BLaER1 (cell line): ENCODE measurements around the gene LUC7L.
"Not testable (repeated sequence)": the region's sequence is repeated elsewhere in the genome, so short reads cannot be mapped to it uniquely, and the experiment has no call there.

Experiments used
- H3K27ac ChIP-seq: shearing (Covaris generic); formaldehyde crosslinking; 2 replicates; pipeline ENCODE4 v1.8.1; 2022
- H3K27me3 ChIP-seq: shearing (Covaris generic); formaldehyde crosslinking; 2 replicates; pipeline ENCODE4 v1.8.1; 2022
- H3K36me3 ChIP-seq: shearing (Covaris generic); formaldehyde crosslinking; 2 replicates; pipeline ENCODE4 v1.8.1; 2022
- H3K4me1 ChIP-seq: shearing (Covaris generic); formaldehyde crosslinking; 2 replicates; pipeline ENCODE4 v1.8.1; 2022
- H3K4me2 ChIP-seq: shearing (Covaris generic); formaldehyde crosslinking; 2 replicates; pipeline ENCODE4 v1.8.1; 2022
- H3K4me3 ChIP-seq: shearing (Covaris generic); formaldehyde crosslinking; 2 replicates; pipeline ENCODE4 v1.8.1; 2022
- H3K9ac ChIP-seq: shearing (Covaris generic); formaldehyde crosslinking; 2 replicates; pipeline ENCODE4 v1.8.1; 2022
- H3K9me3 ChIP-seq: shearing (Covaris generic); formaldehyde crosslinking; 2 replicates; pipeline ENCODE4 v1.8.1; 2022
- H4K20me1 ChIP-seq: shearing (Covaris generic); formaldehyde crosslinking; 2 replicates; pipeline ENCODE4 v1.8.1; 2022
- Cebpa-rat ChIP-seq: shearing (Covaris generic); IDR thresholded peaks from 2 replicates; pipeline ENCODE4 v1.8.1; 2022

The LUC7L gene

GRCh38 chr16:234468-235305 lies 5.4 kb upstream of the LUC7L start, which contains the start of gene FAM234A:
Gene FAM234A, plus strand, starts transcription at chr16:234821. Its CDS starts 19,593 bp downstream, at chr16:254414.
- Histone ChIP-seq H3K4me3 (peak within 1 kb of the TSS; percentile 87), H3K9me3 (no peaks in the 10 kb centered on the region), H3K9ac (peak within 1 kb of the TSS; percentile 87), H3K27me3 (no peaks in the 10 kb centered on the region), H3K4me1 (peaks cover 40% of the 10 kb centered on the region), H3K27ac (peak within 1 kb of the TSS; percentile 88), H3K36me3 (peaks cover 4% of the 10 kb centered on the region; the same call in 1 of the 2 replicates), H4K20me1 (peaks cover 14% of the 10 kb centered on the region; the same call in 1 of the 2 replicates), H3K4me2 (peak within 1 kb of the TSS; percentile 99)
- TF ChIP-seq Cebpa-rat: peak; percentile 72

DNA sequence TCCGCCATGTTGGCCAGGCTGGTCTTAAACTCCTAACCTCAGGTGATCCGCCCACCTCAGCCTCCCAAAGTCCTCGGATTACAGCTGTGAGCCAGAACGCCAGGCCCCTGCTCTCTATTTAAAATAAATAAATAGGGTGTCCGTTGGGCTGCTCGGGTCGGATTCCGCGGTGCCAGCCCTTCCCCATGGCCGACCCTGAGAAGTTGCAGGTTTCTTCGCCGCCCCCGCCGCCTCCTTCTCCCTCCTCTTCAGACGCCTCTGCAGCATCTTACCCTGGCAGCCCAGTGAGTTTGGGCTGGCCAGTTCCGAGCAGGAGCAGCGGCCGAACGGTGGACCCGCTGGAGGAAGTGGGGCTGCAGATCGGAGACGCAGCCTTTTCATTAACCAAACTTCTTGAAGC lies 1.7 kb upstream of the LUC7L start:
- Histone ChIP-seq H3K4me3 (no peak overlapping the region), H3K27ac (no peak overlapping the region), H3K36me3 (peaks cover 21% of the 10 kb centered on the region), H4K20me1 (peaks cover 40% of the 10 kb centered on the region), H3K4me2 (no peak overlapping the region), H3K4me1 (peaks cover 37% of the 10 kb centered on the region), H3K9me3 (no peaks in the 10 kb centered on the region), H3K9ac (no peak overlapping the region), H3K27me3 (no peaks in the 10 kb centered on the region)
- TF ChIP-seq Cebpa-rat: no peak

- H4K20me1 ChIP-seq: peaks cover 40% of the 10 kb centered on the region
- peaks cover 31% of the 10 kb centered on the region for H3K4me1 ChIP-seq
- H3K4me2 ChIP-seq, H3K4me3 ChIP-seq, H3K27ac ChIP-seq, H3K27me3 ChIP-seq, H3K9me3 ChIP-seq, H3K9ac ChIP-seq: not testable (repeated sequence)
- H3K36me3 ChIP-seq: peaks cover 27% of the 10 kb centered on the region
These were observed 1.1 kb upstream of the LUC7L start for GRCh38 chr16:230351-230750.

- Histone ChIP-seq H3K36me3 (peaks cover 32% of the 10 kb centered on the region), H4K20me1 (peaks cover 42% of the 10 kb centered on the region), H3K4me2 (peak overlapping the region; percentile 91), H3K27me3 (no peaks in the 10 kb centered on the region), H3K9ac (peak overlapping the region; percentile 94; the same call in 1 of the 2 replicates), H3K9me3 (no peaks in the 10 kb centered on the region), H3K27ac (no peak overlapping the region), H3K4me1 (peaks cover 30% of the 10 kb centered on the region), H3K4me3 (peak overlapping the region; percentile 82; the same call in 1 of the 2 replicates)
- TF ChIP-seq Cebpa-rat: no peak
These were observed 557 bp upstream of the LUC7L start for GRCh38 chr16:229731-230281.

GRCh38 chr16:228151-228851 lies 948 bp downstream of the LUC7L start:
- Histone ChIP-seq H3K9me3 (no peaks in the 10 kb centered on the region), H3K36me3 (peaks cover 47% of the 10 kb centered on the region), H3K4me3 (peak overlapping the region; percentile 82), H3K4me2 (peak overlapping the region; percentile 91), H3K4me1 (peaks cover 21% of the 10 kb centered on the region), H3K27me3 (no peaks in the 10 kb centered on the region), H4K20me1 (peaks cover 57% of the 10 kb centered on the region), H3K27ac (peak overlapping the region; percentile 95), H3K9ac (peak overlapping the region; percentile 94)
- TF ChIP-seq Cebpa-rat: no peak

DNA sequence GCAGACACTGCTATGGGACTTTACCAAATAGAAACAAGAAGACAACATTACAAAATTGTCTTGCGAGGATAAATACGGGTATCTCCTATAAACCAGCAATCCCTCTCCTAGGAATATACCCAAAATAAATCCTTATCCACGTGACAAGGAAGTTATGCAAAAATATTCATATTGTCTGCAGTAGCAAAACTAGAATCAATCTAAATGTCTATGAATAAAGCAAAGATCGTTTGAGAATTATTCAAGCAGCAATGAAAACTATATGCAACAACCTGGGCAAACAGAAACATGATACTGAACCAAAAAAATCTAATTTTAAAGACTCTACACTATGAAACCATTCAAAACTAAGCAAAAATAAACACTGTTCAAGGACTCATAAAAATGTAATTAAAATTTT lies 9.2 kb downstream of the LUC7L start:
- Histone ChIP-seq H3K27me3 (no peaks in the 10 kb centered on the region), H4K20me1 (peaks cover 100% of the 10 kb centered on the region), H3K9me3 (no peaks in the 10 kb centered on the region), H3K36me3 (peaks cover 100% of the 10 kb centered on the region), H3K27ac (no peak overlapping the region), H3K9ac (no peak overlapping the region), H3K4me1 (no peaks in the 10 kb centered on the region), H3K4me3 (no peak overlapping the region), H3K4me2 (no peak overlapping the region)
- no peak for TF ChIP-seq Cebpa-rat

DNA sequence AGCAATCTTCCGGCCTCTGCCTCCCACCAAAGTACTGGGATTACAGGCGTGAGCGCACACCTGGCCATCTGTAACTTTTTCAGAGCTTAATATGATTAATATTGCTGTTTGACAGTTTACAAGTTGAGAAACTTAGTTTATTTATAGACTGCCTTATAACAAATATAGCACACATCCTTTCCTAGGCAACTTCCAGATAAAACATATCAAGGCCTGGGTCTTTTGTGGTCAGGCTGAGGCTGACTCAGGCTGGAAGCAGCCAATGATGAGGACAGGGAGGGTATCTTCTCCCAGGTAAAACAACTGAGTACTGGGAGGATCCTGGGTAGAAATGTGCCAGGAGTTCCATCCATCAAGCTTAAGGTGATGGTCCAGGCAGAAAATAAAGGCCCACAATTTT lies 16.2 kb downstream of the LUC7L start:
- peaks cover 100% of the 10 kb centered on the region for H3K36me3 ChIP-seq
- peaks cover 100% of the 10 kb centered on the region for H4K20me1 ChIP-seq
- no peak for TF ChIP-seq Cebpa-rat

GRCh38 chr16:211631-212180 lies 17.5 kb downstream of the LUC7L start:
- H3K4me2 ChIP-seq, H3K4me3 ChIP-seq, H3K4me1 ChIP-seq, H3K9ac ChIP-seq, H3K9me3 ChIP-seq, H3K27ac ChIP-seq, H3K27me3 ChIP-seq: not testable (repeated sequence)
- H3K36me3 ChIP-seq: peaks cover 100% of the 10 kb centered on the region
- H4K20me1 ChIP-seq: peaks cover 100% of the 10 kb centered on the region

More for the DNA sequence above, 16.2 kb downstream of the LUC7L start:
- Histone ChIP-seq H3K9me3 (no peaks in the 10 kb centered on the region), H3K4me3 (no peak overlapping the region), H3K27ac (no peak overlapping the region), H3K4me1 (no peaks in the 10 kb centered on the region), H3K27me3 (no peaks in the 10 kb centered on the region), H3K4me2 (no peak overlapping the region), H3K9ac (0 out of 2 replicates have a peak overlapping the region, but pooled peaks have one; percentile 4)

DNA sequence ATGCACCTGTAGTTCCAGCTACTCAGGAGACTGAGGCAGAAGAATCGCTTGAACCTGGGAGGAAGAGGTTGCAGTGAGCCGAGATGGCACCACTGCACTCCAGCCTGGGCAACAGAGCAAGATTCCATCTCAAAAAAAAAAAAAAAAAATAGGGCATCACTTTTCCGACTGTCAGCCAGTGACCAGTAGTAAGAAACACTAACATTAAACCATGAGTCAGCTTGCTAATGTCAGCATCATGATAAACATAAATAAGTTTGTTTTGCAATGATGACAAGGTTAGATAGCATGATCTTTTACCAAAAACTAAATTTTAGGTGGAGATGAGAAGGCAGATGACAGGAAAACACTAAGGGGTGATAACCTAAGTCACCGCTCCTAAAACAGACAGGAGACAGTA lies 19.9 kb downstream of the LUC7L start:
- H3K4me2 ChIP-seq, H3K27me3 ChIP-seq, H3K9me3 ChIP-seq, H3K4me3 ChIP-seq, H3K9ac ChIP-seq, H3K4me1 ChIP-seq, H3K27ac ChIP-seq: not testable (repeated sequence)
- peaks cover 100% of the 10 kb centered on the region for H4K20me1 ChIP-seq
- peaks cover 100% of the 10 kb centered on the region for H3K36me3 ChIP-seq

GRCh38 chr16:204046-204445 lies 25.2 kb downstream of the LUC7L start:
- not testable (repeated sequence) for H3K9me3 ChIP-seq, H3K27ac ChIP-seq, H3K27me3 ChIP-seq, H3K9ac ChIP-seq, H3K4me1 ChIP-seq, H3K4me3 ChIP-seq, H3K4me2 ChIP-seq
- H3K36me3 ChIP-seq: peaks cover 100% of the 10 kb centered on the region
- H4K20me1 ChIP-seq: peaks cover 97% of the 10 kb centered on the region
